HEK293 (cell line): ENCODE results near the gene IL15RA.

Experiments
- CTCF ChIA-PET: fragments of 350-600 bp; formaldehyde crosslinking; extraction: SDS; loops from one replicate; lab custom pipeline; 2021; ENCODE audit warnings: antibody characterized with exemption; lab: Yijun Ruan, JAX
- POLR2A ChIA-PET: fragments of 300-600 bp; formaldehyde crosslinking; extraction: SDS; loops from one replicate; lab custom pipeline; 2020; ENCODE audit warnings: antibody characterized with exemption, inconsistent platforms; lab: Yijun Ruan, JAX
- H3K27ac ChIP-seq: fragments of 200-500 bp; sonication (Bioruptor generic); 2 replicates; pipeline ENCODE4 v1.5.1; 2014; ENCODE audit warnings: low read depth, low read length, control low read depth, inconsistent platforms; ENCODE audit errors: extremely low read depth
- H3K36me3 ChIP-seq, 2 experiments: fragments of 200-500 bp in 1 of 2; sonication (Bioruptor generic) in 1 of 2; 1 replicate in 1 of 2; 2 replicates in 1 of 2; pipeline ENCODE4 v1.5.1; 2014 to 2017; ENCODE audit warnings: inconsistent platforms in 2 of 2, low read length in 2 of 2; ENCODE audit not compliant: control insufficient read depth in 2 of 2, insufficient read depth in 1 of 2
- H3K4me1 ChIP-seq: fragments of 200-500 bp; sonication (Bioruptor generic); 2 replicates; pipeline ENCODE4 v1.5.1; 2014; ENCODE audit warnings: mild to moderate bottlenecking, low read length, inconsistent platforms; ENCODE audit not compliant: control insufficient read depth, insufficient read depth
- H3K4me3 ChIP-seq: 2 replicates; pipeline ENCODE4 v1.5.1; 2011; ENCODE audit warnings: low read depth, mild to moderate bottlenecking, control low read depth, low read length, moderate library complexity
- H3K9me3 ChIP-seq: fragments of 200-500 bp; sonication (Bioruptor generic); 2 replicates; pipeline ENCODE4 v1.5.1; 2014; ENCODE audit warnings: low read depth, low read length, inconsistent platforms; ENCODE audit not compliant: control insufficient read depth, insufficient read depth
- EGR2 ChIP-seq: fragments of 450-650 bp; formaldehyde crosslinking; IDR thresholded peaks from 2 replicates; pipeline ENCODE4 v1.5.1; 2016; ENCODE audit warnings: low read depth, missing biosample characterization, missing genetic modification characterization
- HOXA7 ChIP-seq: sonication (generic); formaldehyde crosslinking; IDR thresholded peaks from 2 replicates; pipeline ENCODE4 v1.8.1; 2022; ENCODE audit warnings: missing genetic modification reagents, borderline replicate concordance
- KLF1 ChIP-seq: fragments of 450-650 bp; formaldehyde crosslinking; IDR thresholded peaks from 2 replicates; pipeline ENCODE4 v1.5.1; 2016; ENCODE audit warnings: missing biosample characterization, missing genetic modification characterization
- MYNN ChIP-seq: fragments of 450-650 bp; formaldehyde crosslinking; IDR thresholded peaks from 2 replicates; pipeline ENCODE4 v1.5.1; 2016; ENCODE audit warnings: missing biosample characterization, missing genetic modification characterization, borderline replicate concordance
- WT1 ChIP-seq: fragments of 450-650 bp; formaldehyde crosslinking; IDR thresholded peaks from 2 replicates; pipeline ENCODE4 v1.5.1; 2016; ENCODE audit warnings: missing biosample characterization, missing genetic modification characterization
- ZBTB20 ChIP-seq: fragments of 450-650 bp; formaldehyde crosslinking; IDR thresholded peaks from 2 replicates; pipeline ENCODE4 v1.5.1; 2016; ENCODE audit warnings: missing biosample characterization, missing genetic modification characterization
- ZEB2 ChIP-seq: fragments of 450-650 bp; formaldehyde crosslinking; IDR thresholded peaks from 2 replicates; pipeline ENCODE4 v1.5.1; 2016; ENCODE audit warnings: missing biosample characterization, missing genetic modification characterization
- ZNF157 ChIP-seq: fragments of 450-650 bp; formaldehyde crosslinking; IDR thresholded peaks from 2 replicates; pipeline ENCODE4 v1.5.1; 2016; ENCODE audit warnings: missing biosample characterization, missing genetic modification characterization
- ZNF23 ChIP-seq: fragments of 450-650 bp; formaldehyde crosslinking; IDR thresholded peaks from 2 replicates; pipeline ENCODE4 v1.5.1; 2016; ENCODE audit warnings: missing biosample characterization, missing genetic modification characterization, borderline replicate concordance
- ZNF354C ChIP-seq: fragments of 450-650 bp; formaldehyde crosslinking; IDR thresholded peaks from 2 replicates; pipeline ENCODE4 v1.5.1; 2016; ENCODE audit warnings: missing biosample characterization, missing genetic modification characterization, low read depth, borderline replicate concordance
- ZNF394 ChIP-seq: fragments of 450-650 bp; formaldehyde crosslinking; IDR thresholded peaks from 2 replicates; pipeline ENCODE4 v1.5.1; 2016; ENCODE audit warnings: missing biosample characterization, missing genetic modification characterization, mild to moderate bottlenecking, moderate library complexity, borderline replicate concordance
- ZNF558 ChIP-seq: fragments of 450-650 bp; formaldehyde crosslinking; IDR thresholded peaks from 2 replicates; pipeline ENCODE4 v1.5.1; 2016; ENCODE audit warnings: missing biosample characterization, missing genetic modification characterization
- ZNF561 ChIP-seq: fragments of 450-650 bp; IDR thresholded peaks from 2 replicates; pipeline ENCODE4 v1.5.1; 2018; ENCODE audit warnings: missing biosample characterization, missing genetic modification characterization, borderline replicate concordance
- ZNF654 ChIP-seq: fragments of 450-650 bp; formaldehyde crosslinking; IDR thresholded peaks from 2 replicates; pipeline ENCODE4 v1.5.1; 2016; ENCODE audit warnings: low read depth, missing biosample characterization, missing genetic modification characterization
- ZNF76 ChIP-seq: fragments of 450-650 bp; formaldehyde crosslinking; IDR thresholded peaks from 2 replicates; pipeline ENCODE4; 2016; ENCODE audit warnings: low read depth, missing biosample characterization, missing genetic modification characterization, borderline replicate concordance
- TF ChIP-seq, protein P1 (sequence below): fragments of 450-650 bp; formaldehyde crosslinking; optimal IDR thresholded peaks from 2 replicates; pipeline ENCODE3; 2016; ENCODE audit warnings: missing biosample characterization, mild to moderate bottlenecking, missing genetic modification characterization
- TF ChIP-seq, protein P2 (sequence below): fragments of 450-650 bp; formaldehyde crosslinking; IDR thresholded peaks from 2 replicates; pipeline ENCODE4 v1.5.1; 2016; ENCODE audit warnings: missing biosample characterization, missing genetic modification characterization
- TF ChIP-seq, protein P3 (sequence below): fragments of 450-650 bp; formaldehyde crosslinking; IDR thresholded peaks from 2 replicates; pipeline ENCODE4 v1.5.1; 2016; ENCODE audit warnings: missing biosample characterization, missing genetic modification characterization
- TF ChIP-seq, protein P4 (sequence below): fragments of 450-650 bp; formaldehyde crosslinking; IDR thresholded peaks from 2 replicates; pipeline ENCODE4 v1.5.1; 2017; ENCODE audit warnings: missing biosample characterization, missing genetic modification characterization
- TF ChIP-seq, protein P5 (sequence below): fragments of 450-650 bp; formaldehyde crosslinking; IDR thresholded peaks from 2 replicates; pipeline ENCODE4 v1.5.1; 2016; ENCODE audit warnings: missing biosample characterization, missing genetic modification characterization

Gene IL15RA

DNA sequence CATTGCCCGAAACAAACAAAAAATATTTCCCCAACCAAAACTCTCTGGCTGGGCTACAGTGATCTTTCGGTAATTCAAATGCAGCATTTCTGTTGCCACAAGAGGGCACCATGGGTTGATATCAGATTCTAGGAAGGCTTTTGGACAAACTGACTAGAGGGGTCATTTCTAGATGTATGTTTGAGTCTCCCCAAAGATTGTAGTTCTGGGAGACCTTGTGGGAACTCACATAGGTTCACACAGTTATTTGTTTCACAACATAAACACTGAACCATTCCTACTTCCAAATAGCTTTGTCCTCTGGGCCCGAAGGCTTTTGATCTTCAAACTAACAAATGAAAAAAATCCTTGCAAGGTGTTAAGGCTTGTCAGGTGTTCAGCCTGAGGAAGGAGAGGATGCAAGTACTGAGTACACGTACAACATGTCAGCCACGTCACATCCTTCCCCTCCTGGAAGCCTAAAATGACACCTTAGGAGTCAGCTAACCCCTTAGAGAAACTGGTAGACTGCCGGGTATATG lies 37.0 kb upstream of the IL15RA start:
- Histone ChIP-seq H3K9me3 (no peaks in the 10 kb centered on the region), H3K36me3 (no peaks in the 10 kb centered on the region), H3K4me3 (no peak overlapping the region), H3K27ac (no peak overlapping the region)
- TF ChIP-seq WT1 (tag by site-specific recombination) (no peak), ZNF654 (peak; percentile 36)
- TF ChIP-seq, all 188 proteins: peak for 1
- POLR2A ChIA-PET = no interaction called here
- H3K4me1 ChIP-seq = no peaks in the 10 kb centered on the region
- CTCF ChIA-PET = interaction anchor here (0.5 to 3.6 kb wide), 24 partner anchors 10 to 1780 kb away, joined by 3 to 35 read pairs (median 3); no protein-coding TSS in a partner anchor

DNA sequence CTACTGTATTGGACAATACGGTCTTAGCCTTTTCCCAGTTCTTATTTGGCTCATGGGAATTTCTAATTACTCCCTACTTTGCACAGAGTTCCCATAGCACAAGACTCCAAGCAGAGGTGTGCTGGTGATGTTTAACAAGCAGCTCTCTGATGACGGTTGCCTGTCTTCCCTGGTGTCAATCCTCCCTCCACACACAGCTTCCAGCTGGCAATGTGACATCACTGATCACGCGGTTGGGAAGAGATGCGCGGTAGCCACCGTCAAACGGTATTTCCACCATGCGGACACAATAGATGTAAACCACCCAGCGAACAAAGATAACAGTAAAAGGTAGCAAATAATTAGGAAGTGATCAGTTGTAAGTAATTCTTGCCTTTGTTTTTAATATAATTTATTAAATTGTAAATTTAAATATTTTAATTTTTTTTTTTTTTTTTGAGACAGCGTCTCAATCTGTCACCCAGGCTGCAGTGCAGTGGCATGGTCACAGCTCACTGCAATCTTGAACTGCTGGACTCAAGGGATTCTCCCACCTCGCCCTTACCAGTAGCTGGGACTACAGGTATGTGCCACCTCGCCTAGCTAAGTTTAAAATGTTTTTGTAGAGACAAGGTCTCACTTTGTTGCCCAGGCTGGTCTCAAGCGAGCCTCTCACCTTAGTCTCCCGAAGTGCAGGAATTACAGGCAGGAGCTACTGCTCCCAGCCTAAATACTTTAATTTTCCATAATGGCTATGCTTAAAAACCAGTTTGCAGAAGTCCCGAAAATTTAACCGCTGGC lies 36.3 kb upstream of the IL15RA start:
- Histone ChIP-seq H3K36me3 (no peaks in the 10 kb centered on the region), H3K9me3 (no peaks in the 10 kb centered on the region), H3K27ac (no peak overlapping the region), H3K4me1 (no peaks in the 10 kb centered on the region), H3K4me3 (no peak overlapping the region)
- CTCF ChIA-PET = interaction anchor here (0.6 to 3.6 kb wide), 27 partner anchors 10 to 1781 kb away, joined by 3 to 35 read pairs (median 4); no protein-coding TSS in a partner anchor
- TF ChIP-seq ZNF558 = no peak
- no peak for TF ChIP-seq ZNF561 (tag by site-specific recombination)
- TF ChIP-seq ZNF23 (tag by site-specific recombination) = no peak
- no peak for TF ChIP-seq KLF1
- TF ChIP-seq, protein P1, sequence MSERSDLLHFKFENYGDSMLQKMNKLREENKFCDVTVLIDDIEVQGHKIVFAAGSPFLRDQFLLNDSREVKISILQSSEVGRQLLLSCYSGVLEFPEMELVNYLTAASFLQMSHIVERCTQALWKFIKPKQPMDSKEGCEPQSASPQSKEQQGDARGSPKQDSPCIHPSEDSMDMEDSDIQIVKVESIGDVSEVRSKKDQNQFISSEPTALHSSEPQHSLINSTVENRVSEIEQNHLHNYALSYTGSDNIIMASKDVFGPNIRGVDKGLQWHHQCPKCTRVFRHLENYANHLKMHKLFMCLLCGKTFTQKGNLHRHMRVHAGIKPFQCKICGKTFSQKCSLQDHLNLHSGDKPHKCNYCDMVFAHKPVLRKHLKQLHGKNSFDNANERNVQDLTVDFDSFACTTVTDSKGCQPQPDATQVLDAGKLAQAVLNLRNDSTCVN (tag by site-specific recombination) = no peak
- TF ChIP-seq ZNF76 (tag by site-specific recombination) = no peak
- TF ChIP-seq ZNF394 (tag by site-specific recombination) = no peak
- TF ChIP-seq ZNF157 = no peak
- TF ChIP-seq ZEB2 (tag by site-specific recombination) = no peak
- TF ChIP-seq ZBTB20 = no peak
- POLR2A ChIA-PET = no interaction called here

DNA sequence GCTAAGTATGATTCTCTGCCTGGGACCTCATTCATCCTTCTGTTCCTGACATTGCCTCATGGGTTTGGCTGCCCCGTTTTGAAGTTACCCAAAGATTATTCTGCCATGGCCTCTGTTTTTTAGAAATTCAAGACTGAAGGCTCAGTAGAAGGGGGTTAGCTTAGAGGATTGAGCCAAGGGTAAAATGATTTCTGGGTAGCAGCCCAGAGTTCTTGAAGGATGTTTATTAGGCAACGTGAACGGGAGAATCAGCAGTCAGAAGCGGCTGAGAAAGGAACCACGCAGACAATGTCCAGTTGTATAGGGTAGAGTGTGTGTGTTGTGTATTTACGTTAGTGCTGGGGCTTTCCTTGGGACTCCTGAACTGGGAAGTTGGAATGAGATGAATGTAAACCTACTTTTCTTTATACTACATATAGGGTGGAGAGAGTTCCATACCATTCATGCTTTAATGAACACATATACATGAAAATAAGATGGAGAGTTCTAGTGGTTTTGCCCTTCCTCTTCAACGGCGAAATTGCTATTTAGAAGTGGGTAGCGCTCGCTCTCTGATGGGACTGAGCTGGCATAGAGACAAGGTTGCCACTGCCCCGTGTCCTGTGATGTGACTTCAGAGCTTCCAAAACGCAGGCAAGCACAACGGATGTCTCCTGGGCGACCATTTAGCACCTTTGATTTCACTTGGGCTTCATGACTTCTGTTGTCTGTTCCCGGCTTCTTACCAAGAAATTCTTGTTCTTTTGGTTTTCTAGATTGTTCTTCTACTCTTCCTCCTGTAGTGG lies 35.0 kb upstream of the IL15RA start:
- Histone ChIP-seq H3K27ac (no peak overlapping the region), H3K9me3 (no peaks in the 10 kb centered on the region)
- CTCF ChIA-PET = interaction anchor here (0.5 to 3.6 kb wide), 6 partner anchors 14 to 389 kb away, joined by 3 to 35 read pairs (median 4); no protein-coding TSS in a partner anchor
- no peak for TF ChIP-seq ZNF354C (tag by site-specific recombination)
- no peak for TF ChIP-seq MYNN (tag by site-specific recombination)
- TF ChIP-seq, protein P2, sequence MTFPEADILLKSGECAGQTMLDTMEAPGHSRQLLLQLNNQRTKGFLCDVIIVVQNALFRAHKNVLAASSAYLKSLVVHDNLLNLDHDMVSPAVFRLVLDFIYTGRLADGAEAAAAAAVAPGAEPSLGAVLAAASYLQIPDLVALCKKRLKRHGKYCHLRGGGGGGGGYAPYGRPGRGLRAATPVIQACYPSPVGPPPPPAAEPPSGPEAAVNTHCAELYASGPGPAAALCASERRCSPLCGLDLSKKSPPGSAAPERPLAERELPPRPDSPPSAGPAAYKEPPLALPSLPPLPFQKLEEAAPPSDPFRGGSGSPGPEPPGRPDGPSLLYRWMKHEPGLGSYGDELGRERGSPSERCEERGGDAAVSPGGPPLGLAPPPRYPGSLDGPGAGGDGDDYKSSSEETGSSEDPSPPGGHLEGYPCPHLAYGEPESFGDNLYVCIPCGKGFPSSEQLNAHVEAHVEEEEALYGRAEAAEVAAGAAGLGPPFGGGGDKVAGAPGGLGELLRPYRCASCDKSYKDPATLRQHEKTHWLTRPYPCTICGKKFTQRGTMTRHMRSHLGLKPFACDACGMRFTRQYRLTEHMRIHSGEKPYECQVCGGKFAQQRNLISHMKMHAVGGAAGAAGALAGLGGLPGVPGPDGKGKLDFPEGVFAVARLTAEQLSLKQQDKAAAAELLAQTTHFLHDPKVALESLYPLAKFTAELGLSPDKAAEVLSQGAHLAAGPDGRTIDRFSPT = no peak
- TF ChIP-seq, protein P3, sequence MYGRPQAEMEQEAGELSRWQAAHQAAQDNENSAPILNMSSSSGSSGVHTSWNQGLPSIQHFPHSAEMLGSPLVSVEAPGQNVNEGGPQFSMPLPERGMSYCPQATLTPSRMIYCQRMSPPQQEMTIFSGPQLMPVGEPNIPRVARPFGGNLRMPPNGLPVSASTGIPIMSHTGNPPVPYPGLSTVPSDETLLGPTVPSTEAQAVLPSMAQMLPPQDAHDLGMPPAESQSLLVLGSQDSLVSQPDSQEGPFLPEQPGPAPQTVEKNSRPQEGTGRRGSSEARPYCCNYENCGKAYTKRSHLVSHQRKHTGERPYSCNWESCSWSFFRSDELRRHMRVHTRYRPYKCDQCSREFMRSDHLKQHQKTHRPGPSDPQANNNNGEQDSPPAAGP = no peak
- no peak for TF ChIP-seq ZNF76 (tag by site-specific recombination)
- no peak for TF ChIP-seq EGR2 (tag by site-specific recombination)
- TF ChIP-seq, protein P4, sequence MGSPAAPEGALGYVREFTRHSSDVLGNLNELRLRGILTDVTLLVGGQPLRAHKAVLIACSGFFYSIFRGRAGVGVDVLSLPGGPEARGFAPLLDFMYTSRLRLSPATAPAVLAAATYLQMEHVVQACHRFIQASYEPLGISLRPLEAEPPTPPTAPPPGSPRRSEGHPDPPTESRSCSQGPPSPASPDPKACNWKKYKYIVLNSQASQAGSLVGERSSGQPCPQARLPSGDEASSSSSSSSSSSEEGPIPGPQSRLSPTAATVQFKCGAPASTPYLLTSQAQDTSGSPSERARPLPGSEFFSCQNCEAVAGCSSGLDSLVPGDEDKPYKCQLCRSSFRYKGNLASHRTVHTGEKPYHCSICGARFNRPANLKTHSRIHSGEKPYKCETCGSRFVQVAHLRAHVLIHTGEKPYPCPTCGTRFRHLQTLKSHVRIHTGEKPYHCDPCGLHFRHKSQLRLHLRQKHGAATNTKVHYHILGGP (tag by site-specific recombination) = no peak
- TF ChIP-seq, protein P5, sequence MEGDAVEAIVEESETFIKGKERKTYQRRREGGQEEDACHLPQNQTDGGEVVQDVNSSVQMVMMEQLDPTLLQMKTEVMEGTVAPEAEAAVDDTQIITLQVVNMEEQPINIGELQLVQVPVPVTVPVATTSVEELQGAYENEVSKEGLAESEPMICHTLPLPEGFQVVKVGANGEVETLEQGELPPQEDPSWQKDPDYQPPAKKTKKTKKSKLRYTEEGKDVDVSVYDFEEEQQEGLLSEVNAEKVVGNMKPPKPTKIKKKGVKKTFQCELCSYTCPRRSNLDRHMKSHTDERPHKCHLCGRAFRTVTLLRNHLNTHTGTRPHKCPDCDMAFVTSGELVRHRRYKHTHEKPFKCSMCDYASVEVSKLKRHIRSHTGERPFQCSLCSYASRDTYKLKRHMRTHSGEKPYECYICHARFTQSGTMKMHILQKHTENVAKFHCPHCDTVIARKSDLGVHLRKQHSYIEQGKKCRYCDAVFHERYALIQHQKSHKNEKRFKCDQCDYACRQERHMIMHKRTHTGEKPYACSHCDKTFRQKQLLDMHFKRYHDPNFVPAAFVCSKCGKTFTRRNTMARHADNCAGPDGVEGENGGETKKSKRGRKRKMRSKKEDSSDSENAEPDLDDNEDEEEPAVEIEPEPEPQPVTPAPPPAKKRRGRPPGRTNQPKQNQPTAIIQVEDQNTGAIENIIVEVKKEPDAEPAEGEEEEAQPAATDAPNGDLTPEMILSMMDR (tag by site-specific recombination) = no peak
- TF ChIP-seq HOXA7 = no peak
- TF ChIP-seq, all 188 proteins: peak for 0
- Histone ChIP-seq H3K4me3 (no peak overlapping the region), H3K36me3 (no peaks in the 10 kb centered on the region), H3K4me1 (no peaks in the 10 kb centered on the region)
- POLR2A ChIA-PET = no interaction called here
